HFF-Myc (cell line): ENCODE measurements around the gene LRRC49.
A peak's percentile ranks its signal among the peaks of the same experiment; 100 is the strongest.
"Not testable (repeated sequence)": the region's sequence is repeated elsewhere in the genome, so short reads cannot be mapped to it uniquely, and the experiment has no call there.

Experiments used
- DNase-seq: peaks from one replicate; pipeline ENCODE4 v3.0.0-alpha.2; 2011; ENCODE audit warnings: low read depth; ENCODE audit errors: extremely low read depth
- H3K4me3 ChIP-seq: replicated peaks from 2 replicates; pipeline ENCODE4 v1.5.1; 2011; ENCODE audit warnings: low read depth, mild to moderate bottlenecking, control low read depth, low read length
- TF ChIP-seq, protein P1 (sequence below): IDR thresholded peaks from 2 replicates; pipeline ENCODE4 v1.5.1; 2012; ENCODE audit warnings: mild to moderate bottlenecking, low read depth, low read length, control low read depth; ENCODE audit errors: missing control alignments

The LRRC49 gene

DNA sequence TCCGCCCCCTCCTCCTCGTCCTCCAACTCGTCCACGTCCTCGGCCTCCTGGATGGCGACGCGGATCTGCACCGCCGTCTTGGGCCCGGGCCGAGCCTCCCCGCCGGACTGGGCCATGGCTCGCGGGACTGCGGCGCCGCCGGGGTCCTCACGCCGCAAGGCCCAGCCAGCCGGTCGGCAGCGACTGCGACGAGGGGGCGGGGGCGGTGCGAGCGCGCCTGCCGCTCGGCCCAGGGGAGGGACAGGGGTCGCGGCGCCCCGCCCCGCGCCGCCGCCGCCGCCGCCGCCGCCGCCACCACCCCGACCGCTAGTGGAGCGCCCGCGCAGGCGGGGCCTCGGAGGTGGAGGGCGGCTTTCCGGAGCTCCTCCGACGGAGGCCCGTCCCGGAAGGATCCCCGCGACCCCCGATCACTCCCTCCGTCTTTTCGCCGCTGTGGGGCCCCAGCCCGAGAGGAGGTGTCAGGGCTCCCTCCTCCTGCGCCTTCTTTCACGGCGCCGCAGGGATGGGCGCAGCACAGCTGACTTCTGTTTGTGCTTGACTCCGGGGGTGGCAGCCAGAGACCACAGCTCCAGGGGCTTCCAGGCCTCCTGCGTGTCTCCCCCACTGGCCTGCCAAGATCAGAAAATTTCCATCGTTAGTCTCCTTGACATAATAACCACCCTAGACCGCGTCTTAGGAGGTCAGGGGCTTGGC, 38.5 kb upstream of the LRRC49 start, which contains the start of gene LARP6:
Gene LARP6, minus strand, starts transcription at position 185 of the 693 bp plus-strand sequence. Its CDS starts 69 bp downstream, at position 116.
- TF ChIP-seq, protein P1, sequence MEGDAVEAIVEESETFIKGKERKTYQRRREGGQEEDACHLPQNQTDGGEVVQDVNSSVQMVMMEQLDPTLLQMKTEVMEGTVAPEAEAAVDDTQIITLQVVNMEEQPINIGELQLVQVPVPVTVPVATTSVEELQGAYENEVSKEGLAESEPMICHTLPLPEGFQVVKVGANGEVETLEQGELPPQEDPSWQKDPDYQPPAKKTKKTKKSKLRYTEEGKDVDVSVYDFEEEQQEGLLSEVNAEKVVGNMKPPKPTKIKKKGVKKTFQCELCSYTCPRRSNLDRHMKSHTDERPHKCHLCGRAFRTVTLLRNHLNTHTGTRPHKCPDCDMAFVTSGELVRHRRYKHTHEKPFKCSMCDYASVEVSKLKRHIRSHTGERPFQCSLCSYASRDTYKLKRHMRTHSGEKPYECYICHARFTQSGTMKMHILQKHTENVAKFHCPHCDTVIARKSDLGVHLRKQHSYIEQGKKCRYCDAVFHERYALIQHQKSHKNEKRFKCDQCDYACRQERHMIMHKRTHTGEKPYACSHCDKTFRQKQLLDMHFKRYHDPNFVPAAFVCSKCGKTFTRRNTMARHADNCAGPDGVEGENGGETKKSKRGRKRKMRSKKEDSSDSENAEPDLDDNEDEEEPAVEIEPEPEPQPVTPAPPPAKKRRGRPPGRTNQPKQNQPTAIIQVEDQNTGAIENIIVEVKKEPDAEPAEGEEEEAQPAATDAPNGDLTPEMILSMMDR: no peak
- DNase-seq: no peak
- peak within 1 kb of the TSS; percentile 84 for H3K4me3 ChIP-seq

GRCh38 chr15:70854666-70854976, 38.0 kb upstream of the LRRC49 start:
- no peak for DNase-seq
- TF ChIP-seq, protein P1: no peak
- H3K4me3 ChIP-seq: peak overlapping the region; percentile 84

DNA sequence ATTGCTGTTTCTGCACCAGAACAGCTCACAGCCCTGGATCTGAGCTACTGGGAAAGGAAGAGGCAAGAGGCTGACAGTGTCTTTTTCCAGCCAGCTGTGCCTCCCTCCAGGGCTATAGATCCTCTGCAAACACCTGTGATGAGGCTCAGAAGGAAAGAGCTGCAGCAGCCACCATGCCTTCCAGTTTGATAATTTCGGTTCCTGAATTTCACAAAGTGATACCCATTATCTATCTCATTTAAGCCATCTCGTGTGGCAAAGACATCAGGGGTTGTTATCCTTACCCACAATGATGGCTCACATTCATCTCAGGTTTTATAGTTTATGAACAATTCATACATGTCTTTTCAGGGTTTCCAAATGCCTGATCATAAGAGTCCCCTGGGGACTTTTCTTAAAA, 36.9 kb upstream of the LRRC49 start:
- DNase-seq: no peak
- H3K4me3 ChIP-seq: no peak overlapping the region
- TF ChIP-seq, protein P1: no peak

GRCh38 chr15:70856177-70856883, 36.3 kb upstream of the LRRC49 start:
- TF ChIP-seq, protein P1: no peak
- peak overlapping the region; percentile 13 for H3K4me3 ChIP-seq
- DNase-seq: no peak

- DNase-seq: peak; percentile 91
- peak overlapping the region; percentile 13 for H3K4me3 ChIP-seq
- TF ChIP-seq, protein P1: no peak
Measured at GRCh38 chr15:70856884-70857561, 35.6 kb upstream of the LRRC49 start.

DNA sequence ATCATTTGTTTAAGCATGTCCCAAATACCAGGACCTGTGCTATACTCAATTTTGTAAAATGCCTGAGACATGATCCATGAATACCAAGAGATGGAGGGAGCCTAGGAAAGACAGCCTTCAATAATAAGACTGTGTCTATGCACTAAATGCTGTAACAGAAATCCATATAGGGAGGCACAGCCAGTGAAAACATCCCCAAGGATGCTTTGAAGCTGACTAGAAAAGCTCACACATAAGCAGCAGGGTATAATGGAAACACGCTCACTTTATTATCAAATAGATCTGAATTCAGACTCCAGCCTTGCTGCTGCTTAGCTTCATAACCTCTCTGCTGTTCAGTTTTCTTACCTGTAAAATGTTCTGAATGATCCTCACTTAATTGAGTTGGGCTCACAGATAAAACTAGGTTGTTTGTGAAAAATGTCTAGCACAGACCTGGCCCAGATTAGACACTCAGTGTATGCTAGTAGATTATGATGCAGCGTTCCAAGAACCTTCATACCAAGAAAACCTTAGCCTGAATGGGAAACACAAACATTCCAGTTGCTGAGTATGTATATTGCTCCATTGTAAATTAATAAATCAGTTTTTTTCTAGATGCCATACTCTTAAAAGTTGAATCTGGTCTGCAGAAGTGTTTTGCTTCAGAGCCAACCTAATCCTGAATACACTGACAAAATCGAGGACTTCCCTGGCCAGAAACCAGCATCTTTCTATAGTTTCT, 34.9 kb upstream of the LRRC49 start:
- no peak overlapping the region for H3K4me3 ChIP-seq
- DNase-seq: no peak
- TF ChIP-seq, protein P1: no peak

DNA sequence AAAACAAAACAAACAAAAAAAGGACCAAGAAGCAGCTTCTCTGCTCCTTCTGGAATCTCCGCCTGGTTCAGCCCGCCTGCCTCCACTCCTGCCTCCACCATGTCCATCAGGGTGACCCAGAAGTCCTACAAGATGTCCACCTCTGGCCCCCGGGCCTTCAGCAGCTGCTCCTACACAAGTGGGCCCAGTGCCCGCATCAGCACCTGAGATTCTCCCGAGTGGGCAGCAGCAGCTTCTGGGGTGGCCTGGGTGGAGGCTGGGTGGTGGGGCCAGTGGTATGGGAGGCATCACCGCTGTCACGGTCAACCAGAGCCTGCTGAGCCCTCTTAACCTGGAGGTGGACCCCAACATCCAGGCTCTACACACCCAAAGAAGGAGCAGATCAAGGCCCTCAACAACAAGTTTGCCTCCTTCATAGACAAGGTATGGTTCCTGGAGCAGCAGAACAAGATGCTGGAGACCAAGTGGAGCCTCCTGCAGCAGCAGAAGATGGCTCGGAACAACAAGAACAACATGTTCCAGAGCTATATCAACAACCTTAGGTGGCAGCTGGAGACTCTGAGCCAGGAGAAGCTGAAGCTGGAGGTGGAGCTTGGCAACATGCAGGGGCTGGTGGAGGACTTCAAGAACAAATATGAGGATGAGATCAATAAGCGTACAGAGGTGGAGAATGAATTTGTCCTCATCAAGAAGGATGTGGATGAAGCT, 33.9 kb upstream of the LRRC49 start:
- not testable (repeated sequence) for H3K4me3 ChIP-seq, DNase-seq
